Neural cell (in vitro differentiated cells): ENCODE measurements around the gene GRAPL. TPM values are rescaled to one million over a fixed set of nuclear protein-coding genes. Genes with fewer than 3 reads are reported as not detected.
"Not testable (repeated sequence)": the region's sequence is repeated elsewhere in the genome, so short reads cannot be mapped to it uniquely, and the experiment has no call there.

Source experiments
- H2AFZ ChIP-seq: fragments of 200-600, 300-800 bp; sonication (generic), shearing (Covaris generic); 2 replicates; pipeline ENCODE4 v1.6.0; 2014; ENCODE audit warnings: low read depth, mild to moderate bottlenecking, antibody characterized with exemption, low read length, moderate library complexity
- H3F3A ChIP-seq: fragments of 200-600 bp; shearing (Covaris generic); 2 replicates; pipeline ENCODE4 v1.6.1; 2016; ENCODE audit warnings: mild to moderate bottlenecking, moderate library complexity, mixed read lengths, antibody characterized with exemption, low read length; ENCODE audit not compliant: insufficient read depth, poor library complexity, severe bottlenecking
- H3K27ac ChIP-seq: fragments of 200-600, 300-800 bp; sonication (generic), shearing (Covaris generic); 2 replicates; pipeline ENCODE4 v1.5.1; 2014; ENCODE audit warnings: mild to moderate bottlenecking, low read length, moderate library complexity
- H3K27me3 ChIP-seq: fragments of 300-800, 200-600 bp; sonication (generic), shearing (Covaris generic); 2 replicates; pipeline ENCODE4 v1.6.0; 2014; ENCODE audit warnings: mild to moderate bottlenecking, low read depth, low read length, moderate library complexity; ENCODE audit not compliant: insufficient read depth
- H3K36me3 ChIP-seq: fragments of 300-800, 200-600 bp; sonication (generic), shearing (Covaris generic); 2 replicates; pipeline ENCODE4 v1.5.1; 2014; ENCODE audit warnings: mild to moderate bottlenecking, antibody characterized with exemption, low read length, moderate library complexity; ENCODE audit not compliant: insufficient read depth
- H3K4me2 ChIP-seq: fragments of 300-800, 200-600 bp; sonication (generic), shearing (Covaris generic); 2 replicates; pipeline ENCODE4 v1.6.0; 2014; ENCODE audit warnings: mild to moderate bottlenecking, low read length
- H3K4me3 ChIP-seq: fragments of 300-800, 200-600 bp; sonication (generic), shearing (Covaris generic); 2 replicates; pipeline ENCODE4 v1.5.1; 2014; ENCODE audit warnings: mild to moderate bottlenecking, low read length, moderate library complexity
- H3K79me2 ChIP-seq: fragments of 200-600 bp; shearing (Covaris generic); replicated peaks from 2 replicates; pipeline ENCODE4 v1.6.0; 2014; ENCODE audit warnings: mild to moderate bottlenecking, low read length, moderate library complexity; ENCODE audit not compliant: insufficient read depth
- H3K9ac ChIP-seq: fragments of 300-800, 200-600 bp; sonication (generic), shearing (Covaris generic); 2 replicates; pipeline ENCODE4 v1.6.1; 2016; ENCODE audit warnings: mild to moderate bottlenecking, low read length, mixed read lengths
- H3K9me2 ChIP-seq: fragments of 200-600 bp; shearing (Covaris generic); 2 replicates; pipeline ENCODE4 v1.6.1; 2016; ENCODE audit warnings: mild to moderate bottlenecking, low read length, mixed read lengths; ENCODE audit not compliant: insufficient read depth
- H3K9me3 ChIP-seq: fragments of 200-600, 300-800 bp; sonication (generic), shearing (Covaris generic); 2 replicates; pipeline ENCODE4 v1.6.1; 2016; ENCODE audit warnings: mild to moderate bottlenecking, mixed run types, low read length, moderate library complexity, mixed read lengths
- H4K20me1 ChIP-seq: fragments of 200-600 bp; shearing (Covaris generic); 2 replicates; pipeline ENCODE4 v1.6.1; 2016; ENCODE audit warnings: mild to moderate bottlenecking, mixed run types; ENCODE audit not compliant: insufficient read depth
- POLR2AphosphoS5 ChIP-seq: IDR thresholded peaks from 2 replicates; pipeline ENCODE4 v1.6.1; 2012
- REST ChIP-seq: IDR thresholded peaks from 2 replicates; pipeline ENCODE4 v1.6.1; 2012; ENCODE audit warnings: borderline replicate concordance
- TAF1 ChIP-seq: IDR thresholded peaks from 2 replicates; pipeline ENCODE4 v1.6.1; 2012; ENCODE audit warnings: low read depth
- polyA plus RNA-seq: library from polyadenylated mRNA; depleted of rRNA; stranded (reverse); fragments of >200 nt; gene quantifications from 2 replicates; pipeline ENCODE4 v1.2.3, GENCODE V29; 2014

Gene GRAPL
- polyA plus RNA-seq, 1 donor from 2014 or later, result not detected

GRCh38 chr17:19187883-19188869 lies 60.8 kb downstream of the GRAPL start:
- not testable (repeated sequence) for H3K27me3 ChIP-seq, H3K9ac ChIP-seq, H3K27ac ChIP-seq, H3K9me2 ChIP-seq, H2AFZ ChIP-seq, H3K79me2 ChIP-seq, H3K4me2 ChIP-seq, H3K4me3 ChIP-seq, H3F3A ChIP-seq, H3K9me3 ChIP-seq, H4K20me1 ChIP-seq, H3K36me3 ChIP-seq
- TF ChIP-seq REST, result peak; percentile 53
- peak; percentile 47 for TF ChIP-seq TAF1
- peak; percentile 61 for TF ChIP-seq POLR2AphosphoS5

- H3K36me3 ChIP-seq, H3K9ac ChIP-seq, H3K27me3 ChIP-seq, H3F3A ChIP-seq, H4K20me1 ChIP-seq, H3K27ac ChIP-seq, H3K79me2 ChIP-seq, H3K9me2 ChIP-seq, H3K4me2 ChIP-seq, H3K9me3 ChIP-seq, H3K4me3 ChIP-seq, H2AFZ ChIP-seq: not testable (repeated sequence)
These were observed 61.7 kb downstream of the GRAPL start for GRCh38 chr17:19188870-19189708.

- H3K4me2 ChIP-seq, H3F3A ChIP-seq, H3K36me3 ChIP-seq, H3K9ac ChIP-seq, H3K27me3 ChIP-seq, H2AFZ ChIP-seq, H3K79me2 ChIP-seq, H3K9me3 ChIP-seq, H4K20me1 ChIP-seq, H3K27ac ChIP-seq, H3K9me2 ChIP-seq, H3K4me3 ChIP-seq: not testable (repeated sequence)
These were observed 62.5 kb downstream of the GRAPL start for GRCh38 chr17:19189781-19190405.

- not testable (repeated sequence) for H3K27me3 ChIP-seq, H3F3A ChIP-seq, H3K27ac ChIP-seq, H3K79me2 ChIP-seq, H4K20me1 ChIP-seq, H3K4me2 ChIP-seq, H3K36me3 ChIP-seq, H3K9me3 ChIP-seq, H2AFZ ChIP-seq, H3K4me3 ChIP-seq, H3K9me2 ChIP-seq, H3K9ac ChIP-seq
These were observed 69.2 kb downstream of the GRAPL start for GRCh38 chr17:19196382-19197204.

- H4K20me1 ChIP-seq, H3K4me2 ChIP-seq, H3K27me3 ChIP-seq, H3K9ac ChIP-seq, H2AFZ ChIP-seq, H3F3A ChIP-seq, H3K79me2 ChIP-seq, H3K27ac ChIP-seq, H3K36me3 ChIP-seq, H3K4me3 ChIP-seq, H3K9me2 ChIP-seq, H3K9me3 ChIP-seq: not testable (repeated sequence)
These were observed 75.1 kb downstream of the GRAPL start for GRCh38 chr17:19202448-19202847.

GRCh38 chr17:19203429-19203828 lies 76.0 kb downstream of the GRAPL start:
- H3K4me2 ChIP-seq, H3F3A ChIP-seq, H3K79me2 ChIP-seq, H3K9me3 ChIP-seq, H3K27ac ChIP-seq, H3K36me3 ChIP-seq, H3K4me3 ChIP-seq, H3K9me2 ChIP-seq, H4K20me1 ChIP-seq, H3K9ac ChIP-seq, H3K27me3 ChIP-seq, H2AFZ ChIP-seq: not testable (repeated sequence)
